GM23338 (cell line): ENCODE data around the gene CCDC187.

Experiments used
- CREB1 ChIP-seq: fragments of 250-450 bp; sonication (Bioruptor Pico); IDR thresholded peaks from 2 replicates; pipeline ENCODE4 v1.5.0; 2020; ENCODE audit warnings: low read depth, mild to moderate bottlenecking, moderate library complexity
- EZH2 ChIP-seq: fragments of 200-600 bp; sonication (generic); IDR thresholded peaks from one replicate; pipeline ENCODE4 v1.8.0; 2017; ENCODE audit warnings: antibody characterized with exemption, mild to moderate bottlenecking, low read depth; ENCODE audit not compliant: unreplicated experiment
- NANOG ChIP-seq: IDR thresholded peaks from 2 replicates; pipeline ENCODE4 v1.6.1; 2016; ENCODE audit warnings: antibody characterized with exemption, borderline replicate concordance
- POLR2AphosphoS5 ChIP-seq: IDR thresholded peaks from 2 replicates; pipeline ENCODE4 v1.6.1; 2016; ENCODE audit warnings: antibody characterized with exemption, low read depth
- TF ChIP-seq, protein P1 (sequence below), 2 experiments: fragments of 200-600 bp in 1 of 2; sonication (generic) in 1 of 2; conservative IDR thresholded peaks; 2 replicates each; pipeline versions ENCODE4 v1.5.1 to v1.6.1; 2016 to 2017; ENCODE audit warnings: antibody characterized with exemption in 2 of 2, low read depth in 2 of 2, mild to moderate bottlenecking in 2 of 2, moderate library complexity in 1 of 2
- TF ChIP-seq, protein P2 (sequence below): IDR thresholded peaks from 2 replicates; pipeline ENCODE4 v1.6.1; 2016; ENCODE audit warnings: antibody characterized with exemption
- TF ChIP-seq, protein P3 (sequence below): IDR thresholded peaks from one replicate; pipeline ENCODE4 v1.6.1; 2018; ENCODE audit warnings: antibody characterized with exemption; ENCODE audit not compliant: unreplicated experiment

DNA sequence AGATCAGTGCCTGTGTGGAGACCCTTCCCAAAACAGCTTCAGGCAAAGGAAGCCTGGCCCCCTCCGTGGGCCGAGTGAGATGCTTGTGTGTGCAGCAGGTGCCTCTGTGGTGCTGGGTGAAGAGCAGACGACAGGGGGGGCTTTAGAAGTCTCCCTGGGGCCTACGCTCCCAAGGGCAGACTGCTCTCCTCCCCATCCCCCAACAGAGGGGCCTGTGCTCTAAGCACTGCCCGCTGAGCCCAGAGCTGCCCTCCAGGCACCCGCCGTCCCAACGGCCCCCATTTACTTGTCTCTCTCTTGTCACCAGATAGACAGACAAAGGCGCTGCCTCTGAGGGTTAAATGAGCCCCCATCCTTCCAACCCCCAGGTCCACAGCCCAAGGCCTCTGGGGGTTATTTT is 96.3 kb downstream of the CCDC187 start:
- TF ChIP-seq, protein P1, sequence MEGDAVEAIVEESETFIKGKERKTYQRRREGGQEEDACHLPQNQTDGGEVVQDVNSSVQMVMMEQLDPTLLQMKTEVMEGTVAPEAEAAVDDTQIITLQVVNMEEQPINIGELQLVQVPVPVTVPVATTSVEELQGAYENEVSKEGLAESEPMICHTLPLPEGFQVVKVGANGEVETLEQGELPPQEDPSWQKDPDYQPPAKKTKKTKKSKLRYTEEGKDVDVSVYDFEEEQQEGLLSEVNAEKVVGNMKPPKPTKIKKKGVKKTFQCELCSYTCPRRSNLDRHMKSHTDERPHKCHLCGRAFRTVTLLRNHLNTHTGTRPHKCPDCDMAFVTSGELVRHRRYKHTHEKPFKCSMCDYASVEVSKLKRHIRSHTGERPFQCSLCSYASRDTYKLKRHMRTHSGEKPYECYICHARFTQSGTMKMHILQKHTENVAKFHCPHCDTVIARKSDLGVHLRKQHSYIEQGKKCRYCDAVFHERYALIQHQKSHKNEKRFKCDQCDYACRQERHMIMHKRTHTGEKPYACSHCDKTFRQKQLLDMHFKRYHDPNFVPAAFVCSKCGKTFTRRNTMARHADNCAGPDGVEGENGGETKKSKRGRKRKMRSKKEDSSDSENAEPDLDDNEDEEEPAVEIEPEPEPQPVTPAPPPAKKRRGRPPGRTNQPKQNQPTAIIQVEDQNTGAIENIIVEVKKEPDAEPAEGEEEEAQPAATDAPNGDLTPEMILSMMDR (conservative IDR thresholded peaks at IDR 0.05; ENCODE audit: low read depth in 2 of 2) = no peak
- TF ChIP-seq CREB1 (CRISPR knock-in tag) (no peak), POLR2AphosphoS5 (no peak), EZH2 (no peak), NANOG (no peak)
- TF ChIP-seq, protein P2, sequence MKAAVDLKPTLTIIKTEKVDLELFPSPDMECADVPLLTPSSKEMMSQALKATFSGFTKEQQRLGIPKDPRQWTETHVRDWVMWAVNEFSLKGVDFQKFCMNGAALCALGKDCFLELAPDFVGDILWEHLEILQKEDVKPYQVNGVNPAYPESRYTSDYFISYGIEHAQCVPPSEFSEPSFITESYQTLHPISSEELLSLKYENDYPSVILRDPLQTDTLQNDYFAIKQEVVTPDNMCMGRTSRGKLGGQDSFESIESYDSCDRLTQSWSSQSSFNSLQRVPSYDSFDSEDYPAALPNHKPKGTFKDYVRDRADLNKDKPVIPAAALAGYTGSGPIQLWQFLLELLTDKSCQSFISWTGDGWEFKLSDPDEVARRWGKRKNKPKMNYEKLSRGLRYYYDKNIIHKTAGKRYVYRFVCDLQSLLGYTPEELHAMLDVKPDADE = no peak
- TF ChIP-seq, protein P3, sequence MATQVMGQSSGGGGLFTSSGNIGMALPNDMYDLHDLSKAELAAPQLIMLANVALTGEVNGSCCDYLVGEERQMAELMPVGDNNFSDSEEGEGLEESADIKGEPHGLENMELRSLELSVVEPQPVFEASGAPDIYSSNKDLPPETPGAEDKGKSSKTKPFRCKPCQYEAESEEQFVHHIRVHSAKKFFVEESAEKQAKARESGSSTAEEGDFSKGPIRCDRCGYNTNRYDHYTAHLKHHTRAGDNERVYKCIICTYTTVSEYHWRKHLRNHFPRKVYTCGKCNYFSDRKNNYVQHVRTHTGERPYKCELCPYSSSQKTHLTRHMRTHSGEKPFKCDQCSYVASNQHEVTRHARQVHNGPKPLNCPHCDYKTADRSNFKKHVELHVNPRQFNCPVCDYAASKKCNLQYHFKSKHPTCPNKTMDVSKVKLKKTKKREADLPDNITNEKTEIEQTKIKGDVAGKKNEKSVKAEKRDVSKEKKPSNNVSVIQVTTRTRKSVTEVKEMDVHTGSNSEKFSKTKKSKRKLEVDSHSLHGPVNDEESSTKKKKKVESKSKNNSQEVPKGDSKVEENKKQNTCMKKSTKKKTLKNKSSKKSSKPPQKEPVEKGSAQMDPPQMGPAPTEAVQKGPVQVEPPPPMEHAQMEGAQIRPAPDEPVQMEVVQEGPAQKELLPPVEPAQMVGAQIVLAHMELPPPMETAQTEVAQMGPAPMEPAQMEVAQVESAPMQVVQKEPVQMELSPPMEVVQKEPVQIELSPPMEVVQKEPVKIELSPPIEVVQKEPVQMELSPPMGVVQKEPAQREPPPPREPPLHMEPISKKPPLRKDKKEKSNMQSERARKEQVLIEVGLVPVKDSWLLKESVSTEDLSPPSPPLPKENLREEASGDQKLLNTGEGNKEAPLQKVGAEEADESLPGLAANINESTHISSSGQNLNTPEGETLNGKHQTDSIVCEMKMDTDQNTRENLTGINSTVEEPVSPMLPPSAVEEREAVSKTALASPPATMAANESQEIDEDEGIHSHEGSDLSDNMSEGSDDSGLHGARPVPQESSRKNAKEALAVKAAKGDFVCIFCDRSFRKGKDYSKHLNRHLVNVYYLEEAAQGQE = no peak
